GM18873 (cell line): Measurements from ENCODE around the gene NUBP1.
A peak's percentile ranks its signal among the peaks of the same experiment; 100 is the strongest.
"Not testable (repeated sequence)": the region's sequence is repeated elsewhere in the genome, so short reads cannot be mapped to it uniquely, and the experiment has no call there.

Experiments
- ATAC-seq: cut with Tn5 transposase; IDR thresholded peaks from one replicate; pipeline ENCODE4 v1.9.1; 2021; ENCODE audit warnings: mild to moderate bottlenecking, moderate library complexity, moderate number of reproducible peaks; ENCODE audit not compliant: unreplicated experiment, low FRiP score

Gene NUBP1

DNA sequence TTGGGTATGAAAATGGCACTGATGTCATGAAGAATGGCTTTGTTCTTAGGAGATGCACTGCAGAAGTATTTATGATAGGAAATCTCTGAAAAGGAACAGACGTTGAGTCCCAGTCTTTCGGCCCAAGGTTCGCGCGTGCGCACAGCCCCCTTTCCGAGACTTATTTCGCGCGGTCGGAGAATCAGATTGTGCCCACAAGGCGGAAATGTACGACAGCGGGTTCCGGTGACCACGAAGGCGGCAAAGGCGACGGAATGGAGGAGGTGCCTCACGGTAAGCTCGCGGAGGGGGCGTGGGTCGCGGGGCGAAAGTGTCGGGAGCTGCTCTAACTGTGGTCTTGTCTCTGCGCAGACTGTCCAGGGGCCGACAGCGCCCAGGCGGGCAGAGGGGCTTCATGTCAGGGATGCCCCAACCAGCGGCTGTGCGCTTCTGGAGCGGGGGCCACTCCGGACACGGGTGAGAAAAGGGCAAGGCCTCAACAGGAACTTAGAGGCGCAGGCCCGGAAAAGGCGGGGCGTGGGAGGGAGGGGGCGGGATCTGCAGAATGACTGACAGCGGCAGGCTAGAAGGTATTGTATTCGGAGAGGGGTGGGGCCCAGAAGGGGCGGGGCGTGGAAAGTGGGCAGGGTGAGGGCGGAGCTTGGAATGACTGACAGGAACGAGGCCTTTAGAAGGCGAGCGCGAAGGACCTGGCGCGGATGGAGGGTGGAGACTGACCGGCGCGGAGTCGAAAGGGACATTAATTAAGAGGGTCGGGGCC is at the start of gene NUBP1:
Gene NUBP1 (plus strand): TSS at position 233 of the 760 bp plus-strand sequence. CDS start 22 bp downstream, at position 255.
- peak; percentile 67 for ATAC-seq

DNA sequence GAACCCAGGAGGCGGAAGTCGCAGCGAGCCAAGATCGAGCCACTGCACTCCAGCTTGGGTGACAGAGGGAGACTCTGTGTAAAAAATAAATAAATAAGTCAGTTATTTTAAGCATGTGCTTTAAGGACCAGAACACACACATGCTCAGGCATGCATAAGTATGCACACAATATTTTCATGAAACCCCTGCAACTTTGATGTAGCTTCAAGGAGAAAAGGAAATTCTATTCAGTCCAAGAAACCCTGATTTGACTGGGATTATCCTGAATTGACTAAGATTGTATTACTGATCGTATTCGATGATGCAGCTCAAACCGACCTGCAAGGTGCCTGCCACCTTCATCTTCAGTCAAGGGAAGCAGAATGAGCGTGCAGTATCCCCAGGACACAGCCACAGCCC is 49.8 kb upstream of the NUBP1 start:
- no peak for ATAC-seq

DNA sequence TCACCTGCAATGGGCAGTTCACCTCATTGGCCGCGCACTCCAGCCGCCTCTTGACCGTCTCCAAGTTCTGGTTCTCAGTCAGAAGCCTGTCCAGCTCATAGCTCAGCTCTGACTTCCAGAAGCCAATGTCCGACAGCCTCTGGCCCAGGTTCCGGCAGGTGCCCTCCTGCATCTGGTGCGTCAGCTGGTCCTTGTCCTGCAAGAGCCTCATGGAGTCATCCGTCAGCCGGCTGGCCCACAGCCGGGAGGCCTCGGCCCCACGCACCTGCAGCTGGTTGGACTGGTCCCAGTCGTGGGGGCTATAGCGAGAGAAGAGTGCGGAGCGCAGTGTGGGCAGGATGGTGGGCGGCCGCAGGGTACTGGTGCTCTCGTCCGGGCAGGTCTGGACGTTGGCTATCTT is 49.3 kb upstream of the NUBP1 start:
- ATAC-seq = no peak

DNA sequence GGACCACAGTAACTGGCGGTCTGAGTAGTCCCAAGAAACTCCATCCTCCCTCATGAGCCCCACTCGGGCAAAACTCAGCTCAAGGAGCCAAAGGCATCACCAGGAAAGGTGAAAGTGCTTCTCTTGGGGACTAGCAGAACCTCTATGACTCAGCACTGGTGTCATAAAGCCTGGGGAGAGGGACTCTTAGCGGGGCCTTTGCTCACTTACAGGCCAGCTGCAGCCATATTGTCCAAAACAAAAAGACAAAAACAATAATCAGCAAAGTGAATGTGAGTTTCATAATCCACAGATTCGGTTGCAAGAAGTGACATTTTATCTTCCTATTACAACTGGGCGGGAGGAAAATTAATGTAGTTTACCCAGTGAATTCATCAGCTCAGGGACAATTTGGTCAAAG is 48.8 kb upstream of the NUBP1 start, which contains the start of gene TEKT5:
Gene TEKT5 (minus strand): TSS at position 101 of the 400 bp plus-strand sequence. CDS start 57 bp downstream, at position 44.
- no peak for ATAC-seq

DNA sequence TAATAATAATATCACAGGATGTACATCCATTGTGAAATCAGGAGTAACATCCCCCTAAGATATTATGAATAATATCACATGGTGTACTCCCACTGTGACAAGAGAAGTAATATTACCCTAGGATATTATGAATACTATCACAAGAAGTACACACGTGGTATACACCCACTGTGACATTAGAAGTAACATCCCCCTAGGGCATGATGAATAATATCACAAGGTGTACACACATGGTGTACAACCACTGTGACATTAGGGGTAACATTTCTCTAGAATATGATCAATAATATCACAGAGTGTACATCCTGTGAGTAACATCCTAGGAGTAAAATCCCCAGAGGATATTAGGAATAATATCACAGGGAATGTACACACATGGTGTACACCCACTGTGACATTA is 43.9 kb upstream of the NUBP1 start:
- no peak for ATAC-seq

DNA sequence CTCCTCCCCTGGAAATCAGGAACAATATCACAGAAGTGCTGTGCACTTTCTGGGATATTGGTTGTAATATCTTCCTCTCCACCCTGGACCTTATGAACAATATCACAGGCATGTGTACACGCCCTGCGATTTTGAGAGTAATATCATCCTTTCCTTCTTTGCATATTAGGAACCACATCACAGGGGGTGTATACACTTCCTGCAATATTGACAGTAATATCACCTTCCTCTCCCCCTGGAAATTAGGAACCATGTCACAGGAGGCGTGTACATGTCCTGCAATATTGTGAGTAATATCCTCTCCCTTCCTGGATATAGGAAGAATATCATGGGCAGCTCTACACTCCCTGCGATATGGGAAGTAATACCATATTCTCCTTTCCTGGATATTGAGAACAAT is 34.7 kb upstream of the NUBP1 start:
- no peak for ATAC-seq

- ATAC-seq = no peak
Measured at GRCh38 chr16:10728003-10728887, 15.4 kb upstream of the NUBP1 start.

- ATAC-seq = no peak
Measured at GRCh38 chr16:10729104-10730048, 14.3 kb upstream of the NUBP1 start.

DNA sequence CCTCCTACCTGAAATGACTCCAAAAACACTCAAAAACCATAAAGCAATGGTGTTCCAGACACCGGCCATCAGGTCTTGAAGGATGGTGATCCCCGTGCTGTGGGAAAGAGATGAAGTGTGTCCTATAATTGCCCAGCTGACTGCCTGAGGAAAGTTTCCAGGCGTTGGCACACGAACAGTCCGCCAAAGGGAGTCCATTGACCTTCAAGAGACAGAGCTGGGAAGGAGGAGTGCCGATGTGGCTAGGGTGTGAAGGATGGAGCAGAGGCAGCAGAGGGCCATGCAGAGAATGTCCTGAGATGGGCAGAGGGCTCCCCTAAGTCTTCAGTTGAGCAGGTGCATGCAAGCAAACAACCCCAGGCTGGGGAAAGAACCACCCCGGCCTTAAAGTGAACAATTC is 11.9 kb upstream of the NUBP1 start:
- ATAC-seq = no peak

- no peak for ATAC-seq
Measured at GRCh38 chr16:10737068-10737625, 6.5 kb upstream of the NUBP1 start.

DNA sequence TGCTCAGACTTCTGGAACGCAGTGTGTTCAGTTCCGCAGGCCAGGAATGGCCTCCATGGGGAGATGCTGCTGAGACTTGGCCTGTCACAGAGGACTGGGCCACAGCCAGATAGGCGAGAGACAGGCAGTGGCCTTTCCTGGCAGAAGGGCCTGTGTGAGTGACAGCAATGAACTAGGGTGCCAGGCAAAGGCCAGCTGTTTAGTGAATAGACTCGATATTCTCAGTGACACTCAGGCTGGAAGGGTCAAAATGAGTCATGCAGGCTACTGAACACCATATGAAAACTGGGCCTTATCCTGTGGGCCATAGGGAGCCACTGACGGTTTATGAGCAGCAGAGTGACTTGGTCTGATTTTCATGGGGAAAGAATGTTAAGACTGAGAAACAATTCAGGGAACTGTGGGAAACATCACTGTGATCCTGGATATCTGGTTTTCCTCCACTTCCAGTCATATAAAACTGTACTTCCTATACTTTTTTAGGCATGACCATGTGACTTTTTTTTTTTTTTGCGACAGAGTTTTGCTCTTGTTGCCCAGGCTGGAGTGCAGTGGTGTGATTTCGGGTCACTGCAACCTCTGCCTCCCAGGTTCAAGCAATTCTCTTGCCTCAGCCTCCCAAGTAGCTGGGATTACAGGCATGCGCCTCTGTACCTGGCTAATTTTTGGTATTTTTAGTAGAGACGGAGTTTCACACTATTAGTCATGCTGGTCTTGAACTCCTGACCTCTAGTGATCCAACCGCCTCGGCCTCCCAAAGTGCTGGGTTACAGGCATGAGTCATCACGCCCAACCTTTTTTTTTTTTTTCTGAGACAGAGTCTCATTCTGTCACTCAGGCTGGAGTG is 5.2 kb upstream of the NUBP1 start:
- peak; percentile 64 for ATAC-seq

GRCh38 chr16:10740000-10740844 is 3.4 kb upstream of the NUBP1 start:
- ATAC-seq = no peak

DNA sequence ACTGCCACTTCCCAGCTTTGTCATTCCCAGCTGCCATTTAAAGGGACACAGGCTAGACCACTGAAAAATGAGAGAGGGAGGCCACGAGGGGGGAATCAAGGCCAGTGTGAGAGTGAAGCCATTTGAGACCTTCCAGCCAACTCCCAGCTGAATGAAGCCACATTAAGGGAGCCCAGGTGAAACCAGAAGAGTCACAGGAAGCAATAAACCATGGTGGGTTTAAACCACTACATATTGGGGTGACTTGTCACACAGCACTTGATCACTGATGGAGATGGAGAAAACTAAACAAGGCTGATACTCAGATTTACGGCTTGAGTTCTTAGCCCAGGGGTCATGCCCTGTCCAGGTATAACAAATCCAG is 2.8 kb upstream of the NUBP1 start:
- ATAC-seq = no peak

GRCh38 chr16:10741249-10741648 is 2.4 kb upstream of the NUBP1 start:
- not testable (repeated sequence) for ATAC-seq

DNA sequence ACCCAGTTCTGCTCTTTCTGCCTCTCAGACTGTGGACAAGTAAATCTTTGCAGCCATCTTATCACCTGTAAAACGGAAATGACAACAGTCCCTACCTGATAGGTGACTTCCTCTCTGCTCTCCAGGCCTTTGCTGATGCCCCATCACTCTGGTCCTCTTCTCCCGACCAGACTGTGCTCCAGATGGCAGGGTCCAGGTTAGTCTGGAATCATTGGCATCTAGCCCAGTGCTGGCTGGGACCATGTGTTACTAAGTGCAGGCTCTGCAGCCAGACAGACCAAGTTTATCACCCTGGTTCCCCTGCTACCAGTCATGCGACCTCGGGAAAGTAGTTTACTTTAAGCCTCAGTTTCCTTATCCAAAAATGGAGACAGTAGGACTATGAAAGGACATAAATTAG is 1.8 kb upstream of the NUBP1 start:
- no peak for ATAC-seq

DNA sequence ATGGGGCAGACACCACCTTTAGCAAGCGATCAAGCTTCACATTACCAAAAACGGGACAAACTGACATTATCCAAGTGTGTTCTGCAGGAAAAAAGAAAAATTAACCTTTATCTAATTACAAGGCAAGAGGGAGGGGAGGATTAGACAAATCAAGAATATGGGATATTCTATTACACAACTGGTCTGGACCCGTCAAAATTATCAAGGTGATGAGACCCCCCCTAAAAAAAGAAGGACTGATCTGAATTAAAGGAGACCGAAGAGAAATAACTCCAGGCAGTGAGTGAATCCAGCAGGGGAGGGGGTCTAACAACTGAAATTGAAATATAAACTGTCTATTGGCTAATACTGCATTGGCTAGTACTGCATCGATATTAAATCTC is 424 bp upstream of the NUBP1 start:
- ATAC-seq = peak; percentile 1

DNA sequence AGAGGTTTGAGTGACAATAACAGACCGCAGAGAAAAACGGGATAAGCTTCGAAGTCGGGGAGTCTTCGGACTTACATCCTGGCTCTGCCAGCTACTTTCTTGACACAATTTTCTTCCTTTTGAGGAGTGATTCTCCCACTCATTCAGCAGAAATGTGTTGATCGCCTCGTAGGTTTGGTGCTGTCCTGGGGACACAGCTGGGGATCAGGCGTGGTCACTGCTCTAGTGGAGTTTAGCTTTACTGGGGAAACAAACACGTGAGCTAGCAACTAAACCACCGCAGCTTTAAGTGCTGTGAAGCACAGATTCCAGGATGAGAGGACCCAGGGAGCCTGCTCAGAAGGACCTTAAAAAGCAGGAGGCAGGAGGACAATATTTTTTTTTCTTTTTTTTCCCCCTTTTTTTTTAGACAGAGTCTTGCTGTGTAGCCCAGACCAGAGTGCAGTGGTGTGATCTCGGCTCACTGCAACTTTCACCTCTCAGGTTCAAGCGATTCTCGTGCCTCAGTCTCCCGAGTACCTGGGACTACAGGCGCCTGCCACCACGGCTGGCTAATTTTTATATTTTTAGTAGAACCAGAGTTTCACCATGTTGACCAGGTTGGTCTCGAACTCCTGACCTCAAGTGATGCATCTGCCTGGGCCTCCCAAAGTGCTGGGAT is 858 bp downstream of the NUBP1 start:
- ATAC-seq = no peak

DNA sequence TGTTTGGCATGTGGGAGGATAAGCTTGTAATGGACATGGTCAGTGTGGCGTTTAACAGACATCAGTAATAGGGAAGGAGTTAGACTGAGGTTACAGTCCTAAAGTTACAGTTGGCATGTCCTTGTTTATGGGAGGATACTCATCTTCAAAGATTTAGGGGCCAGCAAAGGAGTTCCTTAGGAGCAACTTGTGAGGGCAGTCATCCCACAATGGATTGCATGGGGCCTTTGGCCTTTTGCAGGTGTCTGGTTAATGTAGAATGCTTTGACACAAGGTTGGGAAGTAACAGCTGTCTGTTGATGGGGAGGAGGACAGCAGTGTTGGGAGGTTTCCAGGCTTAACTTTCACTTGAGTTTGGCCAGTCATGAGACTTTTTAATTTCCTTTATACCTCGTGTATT is 2.2 kb downstream of the NUBP1 start:
- ATAC-seq = no peak
